NOMO-1 treated with dmso at 0.1 percent for 144 hours (cell line): Measurements from ENCODE around the gene COPS6.

Source experiments
- DNase-seq: peaks from one replicate; lab custom pipeline; 2025; ENCODE audit not compliant: unreplicated experiment; lab: John Stamatoyannopoulos, UW

Gene COPS6

DNA sequence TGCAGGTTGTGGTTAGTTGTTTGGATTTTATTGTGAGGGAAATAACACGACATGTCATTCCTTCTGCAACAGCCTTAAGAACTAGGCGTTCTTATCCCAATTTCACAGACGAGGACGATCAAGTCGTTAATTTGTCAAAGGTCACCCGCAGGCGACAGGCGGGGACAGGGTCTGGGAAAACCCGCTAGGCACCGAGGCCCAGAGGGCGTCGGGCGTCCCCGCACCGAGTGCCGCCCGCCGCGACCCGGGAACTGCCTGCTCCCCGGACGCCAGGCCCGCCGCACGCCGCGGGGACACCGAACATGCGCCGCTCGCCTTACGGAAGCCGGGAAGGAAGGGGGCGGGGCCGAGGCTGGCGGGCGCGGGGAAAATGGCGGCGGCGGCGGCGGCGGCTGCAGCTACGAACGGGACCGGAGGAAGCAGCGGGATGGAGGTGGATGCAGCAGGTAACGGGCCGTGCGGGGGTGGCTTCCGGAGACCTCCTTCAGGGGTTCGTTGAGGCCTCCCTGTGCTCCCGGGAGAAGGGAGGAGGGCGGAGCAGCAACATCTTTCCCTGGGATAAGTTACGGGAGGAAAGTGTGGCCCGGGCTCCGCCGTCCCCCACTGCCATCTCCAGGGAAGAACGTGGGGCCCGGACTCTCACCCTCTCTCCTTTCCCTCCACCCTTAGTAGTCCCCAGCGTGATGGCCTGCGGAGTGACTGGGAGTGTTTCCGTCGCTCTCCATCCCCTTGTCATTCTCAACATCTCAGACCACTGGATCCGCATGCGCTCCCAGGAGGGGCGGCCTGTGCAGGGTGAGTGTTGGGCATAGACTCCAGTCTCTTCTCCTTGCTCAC is at the start of gene COPS6:
TSS of gene COPS6 (plus strand) at position 349 of the 837 bp plus-strand sequence. CDS start at position 371, 22 bp downstream.
- DNase-seq = peak; percentile 53

- DNase-seq = no peak
These were observed 48.2 kb upstream of the COPS6 start for GRCh38 chr7:100040575-100040974.

DNA sequence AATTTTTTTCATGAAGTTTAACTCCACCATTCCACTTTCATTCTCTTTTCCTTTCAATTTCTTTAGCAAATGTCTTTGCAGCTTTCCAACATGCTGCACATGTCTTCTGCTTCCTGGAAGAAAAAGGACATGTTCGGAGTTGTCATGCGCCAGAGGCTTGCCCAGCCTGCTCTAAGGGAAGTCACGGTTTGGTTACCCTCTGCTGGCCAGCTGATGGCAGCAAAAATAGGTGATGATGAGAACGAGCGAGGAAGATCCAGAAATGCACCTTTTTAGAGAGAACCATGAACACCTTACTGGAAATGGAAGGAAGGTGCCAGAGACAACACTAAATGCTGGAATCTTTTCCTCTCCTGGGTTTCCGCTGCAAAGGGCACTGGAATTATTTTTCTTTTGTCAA is 44.1 kb upstream of the COPS6 start:
- DNase-seq = peak; percentile 10

DNA sequence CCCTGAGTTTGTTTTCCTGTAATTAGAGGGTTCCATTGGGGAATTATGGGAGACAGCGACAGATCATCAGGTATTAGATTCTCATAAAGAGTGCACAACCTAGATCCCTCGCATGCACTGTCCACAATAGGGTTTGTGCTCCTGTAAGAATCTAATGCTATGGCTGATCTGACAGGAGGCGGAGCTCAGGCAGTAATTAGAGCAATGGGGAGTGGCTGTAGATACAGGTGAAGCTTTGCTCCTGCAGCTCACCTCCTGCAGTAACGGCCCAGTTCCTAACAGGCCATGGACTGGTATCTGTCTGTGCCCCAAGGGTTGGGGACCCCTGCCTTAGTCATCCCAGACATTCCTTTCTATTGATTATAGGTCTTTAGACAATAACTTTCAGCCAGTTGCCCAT is 40.1 kb upstream of the COPS6 start:
- no peak for DNase-seq

- DNase-seq = peak; percentile 66
These were observed 39.1 kb upstream of the COPS6 start, which contains the start of gene ZSCAN21 for GRCh38 chr7:100049441-100050291. Gene ZSCAN21, plus strand, starts transcription at chr7:100049774. Its CDS starts 7,233 bp downstream, at chr7:100057007.

DNA sequence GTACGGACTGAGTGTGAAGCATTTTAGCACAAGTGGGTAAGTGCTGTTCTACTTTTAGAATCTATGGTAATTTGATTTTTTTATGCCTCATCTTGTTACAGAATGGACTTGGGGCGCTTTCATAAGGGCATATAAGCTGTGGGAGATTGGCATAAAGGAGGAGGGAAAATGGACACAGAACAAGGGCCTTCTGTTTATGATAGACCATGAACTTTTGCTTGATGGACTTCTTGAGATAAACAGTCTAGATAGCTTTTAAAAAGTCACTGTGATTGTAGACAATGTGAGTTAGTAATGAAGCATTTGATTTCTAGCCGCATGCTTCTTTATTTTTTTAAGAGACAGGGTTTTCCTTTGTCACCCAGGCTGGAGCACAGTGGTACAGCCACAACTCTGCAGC is 37.2 kb upstream of the COPS6 start:
- no peak for DNase-seq

DNA sequence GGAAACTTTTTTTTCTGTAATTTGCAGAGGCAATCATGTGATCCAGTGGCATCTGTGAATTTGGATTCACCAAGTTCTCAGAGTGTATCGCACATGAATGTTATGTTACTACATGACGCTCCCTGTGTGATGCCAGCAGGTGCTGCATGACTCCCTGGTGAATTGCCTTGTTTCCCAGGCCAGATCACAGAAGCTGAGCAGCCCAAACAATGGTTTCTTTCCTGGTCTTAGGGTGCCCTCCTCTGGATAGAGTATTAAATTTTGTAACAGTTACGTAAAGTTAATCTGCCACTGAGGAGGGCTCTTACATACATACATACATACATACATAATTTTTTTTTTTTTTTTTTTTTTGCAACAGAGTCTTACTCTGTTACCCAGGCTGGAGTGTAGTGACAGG is 35.6 kb upstream of the COPS6 start:
- peak; percentile 30 for DNase-seq

- DNase-seq = no peak
These were observed 31.8 kb upstream of the COPS6 start for GRCh38 chr7:100057006-100057405.

- no peak for DNase-seq
These were observed 29.5 kb upstream of the COPS6 start for GRCh38 chr7:100059251-100059739.

- DNase-seq = no peak
These were observed 27.1 kb upstream of the COPS6 start for GRCh38 chr7:100061518-100062193.

DNA sequence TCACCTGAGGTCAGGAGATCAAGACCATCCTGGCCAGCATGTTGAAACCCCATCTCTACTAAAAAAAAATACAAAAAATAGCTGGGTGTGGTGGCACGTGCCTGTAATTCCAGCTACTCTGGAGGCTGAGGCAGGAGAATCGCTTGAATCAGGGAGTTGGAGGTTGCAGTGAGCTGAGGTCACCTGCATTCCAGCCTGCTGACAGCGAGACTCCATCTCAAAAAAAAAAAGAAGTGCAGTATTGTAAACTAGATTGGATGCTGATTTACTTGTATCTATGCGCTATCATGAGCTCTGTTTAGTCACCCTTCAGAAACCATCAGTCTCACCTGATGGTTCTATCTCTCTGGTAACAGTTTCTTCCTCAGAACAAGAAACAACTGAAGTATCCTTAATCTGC is 25.4 kb upstream of the COPS6 start:
- DNase-seq = no peak

DNA sequence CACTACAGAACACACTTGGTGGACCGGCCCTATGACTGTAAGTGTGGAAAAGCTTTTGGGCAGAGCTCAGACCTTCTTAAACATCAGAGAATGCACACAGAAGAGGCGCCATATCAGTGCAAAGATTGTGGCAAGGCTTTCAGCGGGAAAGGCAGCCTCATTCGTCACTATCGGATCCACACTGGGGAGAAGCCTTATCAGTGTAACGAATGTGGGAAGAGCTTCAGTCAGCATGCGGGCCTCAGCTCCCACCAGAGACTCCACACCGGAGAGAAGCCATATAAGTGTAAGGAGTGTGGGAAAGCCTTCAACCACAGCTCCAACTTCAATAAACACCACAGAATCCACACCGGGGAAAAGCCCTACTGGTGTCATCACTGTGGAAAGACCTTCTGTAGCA is 24.6 kb upstream of the COPS6 start:
- no peak for DNase-seq

DNA sequence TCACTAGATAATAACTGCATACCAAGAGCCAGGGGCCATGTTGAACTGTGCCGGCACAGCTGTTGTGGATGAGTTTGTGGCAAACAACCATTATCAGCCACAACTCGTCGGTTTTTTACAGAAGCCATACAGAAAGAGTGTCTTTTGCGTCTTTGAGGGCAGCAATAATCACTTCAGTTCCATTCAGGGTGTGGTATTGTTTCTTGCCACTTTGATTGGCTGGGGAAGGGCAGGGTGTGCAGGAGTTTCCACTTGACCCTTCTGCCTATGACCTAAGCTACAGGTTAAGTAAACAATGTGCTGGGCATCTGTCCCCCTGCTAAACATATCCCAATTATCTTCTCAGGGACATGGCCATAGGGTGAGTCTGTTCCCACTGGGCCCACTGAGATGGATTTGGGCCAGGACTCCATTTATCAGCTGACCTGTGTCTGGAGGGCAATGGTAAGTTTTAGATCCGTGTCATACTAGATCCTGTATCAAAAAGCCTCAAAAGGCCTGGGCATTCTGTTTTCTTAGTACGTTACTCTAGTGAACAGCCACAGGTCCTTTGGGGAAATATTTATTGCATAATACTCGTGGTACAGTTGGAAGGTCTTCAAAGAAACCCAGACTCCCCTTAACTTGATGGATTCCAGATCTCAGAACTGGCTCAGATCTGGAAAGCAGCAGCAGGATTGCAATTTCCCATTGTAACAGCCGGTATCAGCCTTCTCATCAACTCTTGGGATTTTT is 23.1 kb upstream of the COPS6 start:
- no peak for DNase-seq

DNA sequence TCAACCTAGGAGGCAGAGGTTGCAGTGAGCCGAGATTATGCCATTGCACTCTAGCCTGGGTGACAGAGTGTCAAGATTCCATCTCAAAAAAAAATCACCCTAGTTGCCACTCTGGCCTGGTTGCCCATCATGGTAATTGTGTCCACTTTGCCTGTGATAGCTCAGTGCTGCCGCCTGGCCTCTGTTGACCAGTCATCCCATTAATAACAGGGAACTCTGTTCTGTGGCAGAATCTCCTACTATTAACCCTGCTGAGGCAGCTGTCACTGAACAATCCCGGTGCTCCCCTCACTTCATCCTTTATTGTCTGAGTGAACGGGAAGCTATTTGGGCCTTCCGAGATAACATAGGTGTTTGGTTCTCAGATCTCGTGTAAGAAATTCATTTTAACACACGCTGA is 21.8 kb upstream of the COPS6 start:
- DNase-seq = no peak

GRCh38 chr7:100069991-100070390 is 18.8 kb upstream of the COPS6 start:
- DNase-seq = no peak

- no peak for DNase-seq
These were observed 17.6 kb upstream of the COPS6 start for GRCh38 chr7:100071018-100071723.

DNA sequence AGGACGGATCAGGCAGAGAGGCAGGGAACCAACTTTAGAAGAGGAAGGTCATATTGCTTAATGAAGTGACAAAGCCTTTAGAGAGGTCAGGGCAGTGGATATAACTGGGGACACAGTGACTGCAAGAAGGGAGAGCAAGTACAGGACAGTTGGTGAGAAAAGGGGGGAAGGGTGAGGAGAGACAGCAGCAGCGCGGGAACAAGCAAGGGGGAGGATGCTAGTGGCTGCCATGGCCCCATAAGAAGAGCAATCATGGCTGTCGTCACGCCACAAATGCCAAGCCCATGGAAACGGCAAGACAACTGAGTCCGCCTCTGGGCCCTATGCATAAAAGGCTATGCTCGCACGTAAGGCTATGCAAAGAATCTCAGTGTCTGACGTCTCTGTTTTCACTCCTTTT is 16.3 kb upstream of the COPS6 start:
- DNase-seq = no peak

DNA sequence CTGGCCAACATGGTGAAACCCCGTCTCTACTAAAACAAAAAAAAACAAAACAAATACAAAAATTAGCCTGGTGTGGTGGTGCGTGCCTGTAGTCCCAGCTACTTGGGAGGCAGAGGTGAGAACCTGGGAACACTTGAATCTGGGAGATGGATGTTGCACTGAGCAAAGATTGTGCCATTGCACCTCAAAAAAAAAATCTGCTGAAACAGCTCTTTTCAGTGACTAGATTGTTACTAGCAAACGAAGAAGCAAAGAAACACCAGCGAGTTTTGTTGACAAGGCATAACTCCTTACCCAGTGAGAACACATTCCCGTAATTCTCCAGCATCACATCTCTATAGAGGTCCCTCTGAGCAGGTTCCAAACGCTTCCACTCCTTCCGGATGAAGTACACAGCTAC is 13.9 kb upstream of the COPS6 start:
- no peak for DNase-seq

DNA sequence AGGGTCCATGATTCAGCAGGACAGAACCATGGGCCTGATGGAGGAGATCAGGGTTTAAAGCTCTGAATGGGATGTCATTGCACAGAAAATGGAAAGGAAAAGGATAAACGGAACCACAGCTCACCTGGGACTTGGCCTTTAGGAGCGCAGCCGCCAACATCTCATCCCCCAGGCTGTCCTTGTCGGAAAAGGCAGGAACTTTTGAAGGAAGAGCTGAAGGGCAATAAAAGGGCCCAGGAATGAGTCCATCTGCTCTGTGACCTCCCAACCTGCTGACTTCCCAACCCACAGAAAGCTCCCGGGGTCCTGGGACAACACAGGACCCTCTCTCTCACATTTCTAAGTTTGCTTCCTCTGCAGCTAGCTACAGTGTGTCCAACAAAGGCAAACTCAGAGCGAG is 13.4 kb upstream of the COPS6 start:
- DNase-seq = no peak

- DNase-seq = no peak
These were observed 11.6 kb upstream of the COPS6 start for GRCh38 chr7:100077205-100077604.
